PFSK-1 (cell line): ENCODE measurements around the gene TP53I11.

Experiments used
- FOXP2 ChIP-seq: optimal IDR thresholded peaks from 2 replicates; pipeline ENCODE3; 2011; ENCODE audit warnings: borderline replicate concordance, control low read depth, inconsistent platforms; ENCODE audit not compliant: insufficient read depth; ENCODE audit errors: extremely low read length, extremely low read depth
- POLR2AphosphoS5 ChIP-seq: IDR thresholded peaks from 2 replicates; pipeline ENCODE4 v1.6.1; 2012; ENCODE audit warnings: low read depth, mild to moderate bottlenecking, control low read depth, low read length, moderate library complexity
- SIN3A ChIP-seq: IDR thresholded peaks from 2 replicates; pipeline ENCODE4 v1.6.1; 2012; ENCODE audit warnings: mild to moderate bottlenecking, low read length, moderate library complexity, borderline replicate concordance; ENCODE audit not compliant: insufficient read depth
- TAF1 ChIP-seq: IDR thresholded peaks from 2 replicates; pipeline ENCODE4 v1.6.1; 2012; ENCODE audit warnings: low read length, control low read depth, borderline replicate concordance; ENCODE audit not compliant: insufficient read depth
- TF ChIP-seq, protein P1 (sequence below), 2 experiments: IDR thresholded peaks; 2 replicates each; pipeline versions ENCODE4 v1.6.1 to v1.8.0; 2011 to 2012; ENCODE audit warnings: low read depth in 2 of 2, low read length in 2 of 2, control low read depth in 1 of 2, inconsistent platforms in 1 of 2, mild to moderate bottlenecking in 1 of 2, moderate library complexity in 1 of 2; ENCODE audit not compliant: insufficient read depth in 1 of 2

The TP53I11 gene

DNA sequence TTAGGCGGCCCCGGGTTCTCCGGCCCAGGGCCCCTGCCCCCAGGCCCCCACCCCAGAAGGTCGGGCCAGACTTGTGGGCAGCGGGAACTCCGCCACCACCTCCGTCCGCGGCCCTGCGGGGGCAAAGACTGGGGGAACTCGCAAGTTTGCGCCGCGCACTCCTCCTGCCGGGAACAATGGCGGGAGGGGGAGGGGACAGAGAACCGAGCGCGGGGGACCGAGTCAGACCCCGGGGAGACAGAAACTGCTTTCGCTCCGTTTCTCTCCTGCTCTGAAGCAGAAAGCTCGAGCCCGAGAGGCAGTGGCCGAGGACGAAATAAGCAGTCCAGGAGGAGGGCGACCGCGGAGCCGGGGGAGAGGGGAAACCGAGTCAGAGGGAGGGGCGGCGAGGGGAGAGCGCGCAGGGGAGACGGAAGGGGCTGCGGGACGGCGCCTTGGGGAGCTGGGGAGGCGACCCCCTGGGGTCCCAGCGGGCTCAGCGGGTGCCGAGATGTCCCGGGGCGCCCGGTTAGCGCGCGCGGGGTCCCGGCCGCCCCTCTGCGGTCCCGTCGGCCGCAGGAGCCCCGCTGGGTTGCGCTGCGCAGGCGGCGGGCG is 555 bp downstream of the TP53I11 start:
- TF ChIP-seq TAF1 (no peak), FOXP2 (no peak), POLR2AphosphoS5 (no peak), SIN3A (no peak)
- TF ChIP-seq, protein P1, sequence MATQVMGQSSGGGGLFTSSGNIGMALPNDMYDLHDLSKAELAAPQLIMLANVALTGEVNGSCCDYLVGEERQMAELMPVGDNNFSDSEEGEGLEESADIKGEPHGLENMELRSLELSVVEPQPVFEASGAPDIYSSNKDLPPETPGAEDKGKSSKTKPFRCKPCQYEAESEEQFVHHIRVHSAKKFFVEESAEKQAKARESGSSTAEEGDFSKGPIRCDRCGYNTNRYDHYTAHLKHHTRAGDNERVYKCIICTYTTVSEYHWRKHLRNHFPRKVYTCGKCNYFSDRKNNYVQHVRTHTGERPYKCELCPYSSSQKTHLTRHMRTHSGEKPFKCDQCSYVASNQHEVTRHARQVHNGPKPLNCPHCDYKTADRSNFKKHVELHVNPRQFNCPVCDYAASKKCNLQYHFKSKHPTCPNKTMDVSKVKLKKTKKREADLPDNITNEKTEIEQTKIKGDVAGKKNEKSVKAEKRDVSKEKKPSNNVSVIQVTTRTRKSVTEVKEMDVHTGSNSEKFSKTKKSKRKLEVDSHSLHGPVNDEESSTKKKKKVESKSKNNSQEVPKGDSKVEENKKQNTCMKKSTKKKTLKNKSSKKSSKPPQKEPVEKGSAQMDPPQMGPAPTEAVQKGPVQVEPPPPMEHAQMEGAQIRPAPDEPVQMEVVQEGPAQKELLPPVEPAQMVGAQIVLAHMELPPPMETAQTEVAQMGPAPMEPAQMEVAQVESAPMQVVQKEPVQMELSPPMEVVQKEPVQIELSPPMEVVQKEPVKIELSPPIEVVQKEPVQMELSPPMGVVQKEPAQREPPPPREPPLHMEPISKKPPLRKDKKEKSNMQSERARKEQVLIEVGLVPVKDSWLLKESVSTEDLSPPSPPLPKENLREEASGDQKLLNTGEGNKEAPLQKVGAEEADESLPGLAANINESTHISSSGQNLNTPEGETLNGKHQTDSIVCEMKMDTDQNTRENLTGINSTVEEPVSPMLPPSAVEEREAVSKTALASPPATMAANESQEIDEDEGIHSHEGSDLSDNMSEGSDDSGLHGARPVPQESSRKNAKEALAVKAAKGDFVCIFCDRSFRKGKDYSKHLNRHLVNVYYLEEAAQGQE (IDR thresholded peaks at IDR 0.05; ENCODE audit: insufficient read depth in 1 of 2, low read depth in 2 of 2, low read length in 2 of 2), result no peak

DNA sequence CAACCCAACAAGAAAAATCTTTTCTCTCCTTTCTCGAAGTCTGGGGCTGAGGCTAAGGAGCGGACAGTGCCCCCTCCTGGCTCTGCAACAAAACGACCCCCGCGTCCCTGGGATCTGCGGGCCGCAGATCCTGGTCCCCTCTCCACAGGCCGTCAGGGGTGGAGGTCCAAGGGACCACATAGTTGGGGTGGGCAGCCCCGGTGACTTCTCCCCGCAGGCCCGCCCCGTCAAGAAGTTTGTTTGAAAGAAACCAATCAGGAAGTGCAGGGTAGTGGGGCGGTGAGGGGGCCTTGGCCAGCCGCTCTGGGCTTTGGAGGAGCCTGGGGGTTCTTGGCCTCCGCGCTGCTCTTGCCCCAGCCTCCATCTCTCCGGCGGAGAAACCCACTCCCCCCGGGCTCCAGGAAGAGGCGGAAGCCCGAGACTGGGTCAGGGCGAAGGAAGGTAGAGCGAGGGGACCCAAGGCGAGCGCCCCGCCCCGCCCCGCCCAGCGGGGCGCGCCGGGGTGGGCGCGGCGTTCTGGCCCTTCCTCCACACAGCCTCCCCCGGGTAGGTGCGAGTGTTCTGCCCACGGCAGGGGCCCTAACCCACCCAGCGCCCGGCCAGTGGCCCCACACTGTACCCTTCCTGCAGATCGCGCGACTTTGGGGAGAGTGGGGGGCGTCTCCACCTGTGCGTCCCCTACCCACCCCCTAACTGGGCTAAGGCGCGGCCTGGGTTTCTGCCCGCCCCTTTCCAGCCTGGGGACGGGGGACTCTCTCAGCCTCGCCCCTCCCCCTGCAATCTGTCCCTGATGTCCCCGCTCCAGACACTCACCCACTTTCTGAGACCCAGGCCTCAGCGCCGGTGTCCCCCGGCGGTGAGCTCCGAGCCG is 1.3 kb downstream of the TP53I11 start:
- TF ChIP-seq SIN3A (no peak), POLR2AphosphoS5 (no peak), TAF1 (no peak), FOXP2 (no peak)
- TF ChIP-seq, protein P1 (IDR thresholded peaks at IDR 0.05; ENCODE audit: insufficient read depth in 1 of 2, low read depth in 2 of 2, low read length in 2 of 2), result no peak

DNA sequence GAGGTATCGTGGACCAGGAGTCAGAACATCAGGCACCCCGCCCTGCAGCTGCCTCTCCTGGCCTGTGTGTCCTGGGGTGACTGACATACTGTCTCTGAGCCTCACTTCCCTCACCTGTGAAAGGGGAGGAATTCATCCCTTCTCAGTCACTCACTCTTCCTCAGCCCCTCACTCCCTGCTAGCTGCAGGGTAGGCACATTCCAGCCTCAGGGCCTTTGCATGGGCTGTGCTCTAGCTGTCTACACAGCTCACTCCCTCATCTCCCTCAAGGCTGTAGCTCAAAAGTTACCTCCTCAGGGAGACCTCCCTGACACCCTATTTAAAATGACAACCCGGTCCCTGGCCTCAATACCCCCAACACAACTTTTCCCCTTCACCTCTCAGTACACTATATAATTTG is 2.5 kb downstream of the TP53I11 start:
- TF ChIP-seq, protein P1 (IDR thresholded peaks at IDR 0.05; ENCODE audit: insufficient read depth in 1 of 2, low read depth in 2 of 2, low read length in 2 of 2), result no peak
- TF ChIP-seq SIN3A (no peak), POLR2AphosphoS5 (no peak), FOXP2 (no peak), TAF1 (no peak)

DNA sequence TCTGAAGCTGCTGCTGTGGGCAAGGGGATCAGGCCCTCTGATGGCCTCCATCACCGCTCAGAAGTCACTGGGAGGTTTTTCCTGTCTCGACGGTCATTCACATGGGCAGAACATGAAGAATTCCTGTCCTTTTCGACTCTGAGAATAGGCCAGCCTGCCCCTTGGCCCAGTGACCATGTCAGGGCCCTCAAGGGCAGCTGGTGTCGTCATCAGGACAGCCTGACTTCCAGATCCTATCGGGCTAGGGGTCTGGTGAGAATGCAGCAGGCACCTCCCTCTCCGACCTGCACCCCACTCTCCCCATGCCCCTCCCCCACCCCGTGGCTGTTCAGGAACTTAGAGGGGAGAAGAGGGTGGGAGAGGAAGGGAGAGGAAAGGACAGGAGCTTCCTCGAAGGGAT is 3.6 kb downstream of the TP53I11 start:
- no peak for TF ChIP-seq FOXP2
- TF ChIP-seq SIN3A, result no peak
- TF ChIP-seq, protein P1 (IDR thresholded peaks at IDR 0.05; ENCODE audit: insufficient read depth in 1 of 2, low read depth in 2 of 2, low read length in 2 of 2), result no peak
- no peak for TF ChIP-seq TAF1
